Brain pericyte (primary cell): ENCODE results near the gene ALKBH1.
"Not testable (repeated sequence)": the region's sequence is repeated elsewhere in the genome, so short reads cannot be mapped to it uniquely, and the experiment has no call there.

ENCODE experiments used
- DNase-seq: peaks from one replicate; pipeline ENCODE4 v3.0.0-alpha.2; 2012; ENCODE audit warnings: low read depth, low spot score

ALKBH1 gene, protein sequence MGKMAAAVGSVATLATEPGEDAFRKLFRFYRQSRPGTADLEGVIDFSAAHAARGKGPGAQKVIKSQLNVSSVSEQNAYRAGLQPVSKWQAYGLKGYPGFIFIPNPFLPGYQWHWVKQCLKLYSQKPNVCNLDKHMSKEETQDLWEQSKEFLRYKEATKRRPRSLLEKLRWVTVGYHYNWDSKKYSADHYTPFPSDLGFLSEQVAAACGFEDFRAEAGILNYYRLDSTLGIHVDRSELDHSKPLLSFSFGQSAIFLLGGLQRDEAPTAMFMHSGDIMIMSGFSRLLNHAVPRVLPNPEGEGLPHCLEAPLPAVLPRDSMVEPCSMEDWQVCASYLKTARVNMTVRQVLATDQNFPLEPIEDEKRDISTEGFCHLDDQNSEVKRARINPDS

DNA sequence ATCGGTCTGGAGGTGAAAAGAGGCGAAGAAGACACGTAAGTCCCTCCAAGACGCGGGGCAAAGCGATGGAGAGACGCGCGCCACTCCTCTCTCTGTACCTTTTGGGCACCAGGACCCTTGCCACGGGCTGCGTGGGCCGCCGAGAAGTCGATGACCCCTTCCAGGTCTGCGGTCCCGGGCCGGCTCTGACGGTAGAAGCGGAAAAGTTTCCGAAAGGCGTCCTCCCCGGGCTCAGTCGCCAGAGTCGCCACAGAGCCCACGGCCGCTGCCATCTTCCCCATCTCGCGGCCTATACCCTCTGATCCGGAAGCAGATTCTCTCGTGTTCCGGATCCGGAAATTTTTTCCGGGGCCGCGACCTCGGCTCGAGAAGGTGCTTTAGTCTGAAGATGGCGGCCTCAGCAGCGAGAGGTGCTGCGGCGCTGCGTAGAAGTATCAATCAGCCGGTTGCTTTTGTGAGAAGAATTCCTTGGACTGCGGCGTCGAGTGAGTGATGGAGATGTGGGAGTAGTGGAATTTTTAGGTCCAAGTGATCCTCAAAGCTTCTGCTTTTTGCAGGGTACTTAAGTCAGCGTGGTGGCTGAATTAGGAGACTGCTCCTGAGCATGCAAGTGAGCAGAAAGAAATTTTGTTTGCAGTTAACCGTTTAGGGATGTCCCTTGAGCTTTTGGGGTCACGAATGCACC lies at the start of gene ALKBH1, which contains the start of gene SLIRP:
Gene ALKBH1 (minus strand): TSS at position 300 of the 685 bp plus-strand sequence. CDS start 19 bp downstream, at position 281.
Gene SLIRP (plus strand): TSS at position 380 of the 685 bp plus-strand sequence. CDS start 9 bp downstream, at position 389.
- peak; percentile 17 for DNase-seq

DNA sequence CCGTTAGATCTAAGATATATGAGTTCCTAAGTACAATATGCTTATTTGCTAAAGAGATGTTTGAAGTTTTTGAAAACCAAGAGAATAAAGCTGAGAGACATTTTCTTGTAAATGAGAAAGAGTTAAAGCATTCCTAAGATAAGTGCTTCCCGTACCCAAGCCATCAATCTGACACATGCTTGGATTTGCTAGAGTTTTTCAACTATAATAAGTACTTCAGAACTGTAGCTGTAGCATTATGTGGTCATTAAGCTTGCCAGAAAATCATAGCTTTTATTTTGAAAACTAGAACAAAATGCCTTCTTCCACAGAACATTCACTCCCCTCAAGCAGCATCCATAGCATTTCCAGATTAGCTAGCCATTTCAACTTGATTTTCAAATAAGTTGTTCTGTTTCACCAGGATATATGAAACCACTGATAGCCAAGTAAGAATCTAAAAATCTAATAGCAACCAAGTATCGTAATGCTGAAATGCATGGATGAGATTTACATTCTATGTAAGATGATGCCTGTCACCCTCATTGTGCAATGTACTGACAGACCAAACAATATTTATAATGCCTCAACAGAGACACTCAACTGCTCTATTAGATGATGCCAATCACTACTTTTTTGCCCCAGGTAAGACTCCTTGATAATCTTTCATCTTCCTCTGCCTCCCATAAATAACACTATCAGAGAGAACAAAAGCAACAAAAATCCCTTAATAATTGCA lies 45.1 kb upstream of the ALKBH1 start:
- no peak for DNase-seq

DNA sequence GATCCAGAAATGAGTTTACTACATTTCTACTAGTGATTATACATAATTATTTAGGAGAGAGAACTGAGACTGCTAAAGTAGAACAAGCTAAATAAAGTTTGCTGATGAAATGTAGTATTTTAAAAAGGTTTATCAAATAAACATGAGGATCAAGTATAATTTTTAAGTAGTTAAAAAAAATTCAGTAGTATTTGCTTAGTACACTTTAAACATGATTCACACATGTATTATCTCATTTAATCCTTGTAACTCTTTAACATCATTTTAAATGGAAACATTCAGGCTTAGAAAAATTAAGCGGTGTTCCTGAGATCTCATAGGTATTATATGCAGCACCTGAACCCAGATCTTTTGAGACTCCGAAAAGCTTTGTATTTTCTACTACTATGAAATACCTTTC lies 44.4 kb upstream of the ALKBH1 start:
- no peak for DNase-seq

DNA sequence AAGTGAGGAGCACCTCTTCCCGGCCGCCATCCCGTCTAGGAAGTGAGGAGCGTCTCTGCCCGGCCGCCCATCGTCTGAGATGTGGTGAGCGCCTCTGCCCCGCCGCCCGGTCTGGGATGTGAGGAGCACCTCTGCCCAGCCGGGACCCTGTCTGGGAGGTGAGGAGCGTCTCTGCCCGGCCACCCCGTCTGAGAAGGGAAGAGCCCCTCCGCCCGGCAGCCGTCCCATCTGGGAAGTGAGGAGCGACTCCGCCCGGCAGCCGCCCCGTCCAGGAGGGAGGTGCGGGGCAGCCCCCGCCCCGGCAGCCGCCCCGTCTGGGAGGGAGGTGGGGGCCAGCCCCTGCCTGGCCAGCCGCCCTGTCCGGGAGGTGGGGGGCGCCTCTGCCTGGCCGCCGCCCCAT lies 39.6 kb upstream of the ALKBH1 start:
- DNase-seq = not testable (repeated sequence)

DNA sequence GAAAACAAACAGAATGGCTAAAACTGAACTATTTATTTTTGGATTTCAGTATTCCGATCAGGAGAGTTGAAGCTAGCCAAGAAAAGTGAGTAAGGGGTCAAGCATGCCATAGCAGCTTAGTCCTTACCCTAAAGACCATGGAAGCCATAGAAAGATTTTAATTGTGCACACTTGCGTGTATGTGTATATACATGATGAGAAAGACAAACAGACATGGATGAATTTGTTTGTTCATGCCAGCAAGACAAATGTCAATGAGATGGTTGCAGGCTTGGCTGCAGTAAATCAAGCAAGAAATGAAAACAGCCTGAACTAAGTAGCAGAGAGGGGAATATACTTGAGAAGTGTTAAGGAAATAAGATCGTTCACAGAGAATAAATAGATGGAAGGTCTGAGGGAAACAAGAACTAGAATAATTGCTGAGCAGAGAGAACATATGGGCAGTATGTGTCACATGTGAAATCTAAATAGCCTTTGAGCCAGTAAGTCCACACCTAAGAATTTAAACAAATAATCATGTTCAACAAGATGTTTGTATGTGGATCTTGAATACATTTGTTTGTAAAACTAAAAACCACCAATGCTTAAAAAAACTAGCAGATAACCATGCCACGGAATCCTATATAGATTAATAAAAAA lies 38.4 kb upstream of the ALKBH1 start:
- DNase-seq = no peak

DNA sequence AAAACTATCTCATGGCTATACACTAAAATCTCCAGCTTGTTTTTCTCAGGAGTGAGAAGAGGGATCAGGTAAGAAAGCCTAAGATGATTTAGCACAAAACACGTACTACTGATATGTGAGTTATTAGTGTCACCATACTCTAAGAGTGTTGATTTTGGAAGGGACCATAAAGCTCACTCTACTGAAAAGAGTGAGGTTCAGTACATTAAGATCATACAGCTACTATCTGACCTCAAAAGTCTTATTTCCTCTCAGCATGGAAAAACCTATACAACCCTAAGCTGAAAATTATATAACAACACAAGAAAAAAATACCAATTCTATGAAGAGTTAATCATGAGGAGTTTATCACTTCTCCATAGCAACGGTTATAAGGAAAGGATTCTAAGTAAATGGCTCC lies 33.6 kb upstream of the ALKBH1 start:
- no peak for DNase-seq

DNA sequence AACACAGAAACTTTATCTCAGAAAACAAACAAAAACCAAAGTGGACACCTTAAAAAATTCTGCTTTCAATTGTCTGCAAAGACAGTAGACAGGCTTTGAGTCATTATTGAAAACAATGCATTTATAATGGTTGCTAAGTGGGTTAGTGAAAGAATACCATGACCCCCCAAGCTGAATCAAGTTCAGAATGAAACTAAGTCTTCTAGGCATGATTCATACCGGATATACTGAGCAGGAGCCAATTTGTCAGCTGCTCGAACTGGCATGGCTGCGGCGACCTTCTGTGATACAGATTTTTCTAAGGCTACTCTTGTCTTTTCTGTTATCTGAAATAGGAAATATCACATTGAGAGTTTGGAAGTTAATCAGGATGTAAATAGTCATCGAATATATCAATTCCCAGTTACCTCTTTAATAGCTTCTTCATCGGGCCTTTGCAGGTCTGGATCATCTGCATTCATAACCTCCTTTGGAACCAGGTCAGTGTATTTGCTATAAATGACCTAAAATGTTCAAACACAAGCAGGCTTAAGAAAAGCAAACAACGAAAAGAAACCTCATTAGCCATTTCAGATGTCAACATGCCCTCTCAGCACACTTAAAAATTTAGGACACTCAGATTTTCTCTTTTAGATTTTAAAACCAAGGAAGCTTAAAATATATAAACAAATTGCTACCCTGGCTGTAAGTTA lies 30.9 kb upstream of the ALKBH1 start:
- DNase-seq = no peak

DNA sequence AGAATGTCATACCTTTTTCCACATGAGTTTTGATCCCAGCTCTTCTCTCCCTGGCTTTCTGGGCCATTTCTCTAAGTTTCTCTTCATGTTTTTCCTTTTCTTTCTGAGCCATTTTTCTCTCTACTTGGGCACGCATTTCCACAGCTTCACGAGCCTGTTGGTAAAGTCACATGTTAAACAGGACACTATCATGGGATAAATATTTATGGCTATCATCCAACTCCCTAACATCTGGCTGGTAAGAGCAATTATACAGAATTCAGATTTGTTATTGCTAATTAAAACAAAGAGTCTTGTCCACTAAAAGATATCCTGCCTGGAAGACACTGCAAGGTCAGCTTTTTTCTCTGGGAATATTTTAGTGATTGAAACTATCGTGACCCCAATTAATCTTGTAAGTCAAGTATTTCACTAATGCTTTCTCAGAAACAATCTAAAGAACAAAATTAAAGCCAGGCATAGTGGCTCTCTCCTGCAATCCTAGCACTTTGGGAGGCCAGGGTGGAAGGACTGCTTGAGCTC lies 23.2 kb upstream of the ALKBH1 start:
- DNase-seq = no peak

DNA sequence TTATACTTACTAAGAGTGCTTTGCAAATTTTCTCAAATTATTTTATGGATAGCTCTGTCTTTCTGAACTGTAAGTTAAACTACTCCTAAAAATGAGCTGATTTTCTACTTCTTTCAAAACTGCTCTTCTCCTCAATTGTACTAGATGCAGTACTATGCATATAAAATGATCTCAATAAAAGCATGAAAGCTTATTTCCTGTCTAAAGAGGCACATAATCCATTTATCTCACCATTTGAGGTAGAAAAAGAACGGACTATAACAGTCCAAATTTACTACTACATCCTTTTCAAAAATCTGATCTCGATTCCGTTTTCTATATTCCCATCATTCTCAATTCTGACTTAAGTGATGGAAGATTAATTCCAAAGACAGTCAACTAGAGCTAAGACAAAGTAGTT lies 14.5 kb upstream of the ALKBH1 start:
- no peak for DNase-seq

DNA sequence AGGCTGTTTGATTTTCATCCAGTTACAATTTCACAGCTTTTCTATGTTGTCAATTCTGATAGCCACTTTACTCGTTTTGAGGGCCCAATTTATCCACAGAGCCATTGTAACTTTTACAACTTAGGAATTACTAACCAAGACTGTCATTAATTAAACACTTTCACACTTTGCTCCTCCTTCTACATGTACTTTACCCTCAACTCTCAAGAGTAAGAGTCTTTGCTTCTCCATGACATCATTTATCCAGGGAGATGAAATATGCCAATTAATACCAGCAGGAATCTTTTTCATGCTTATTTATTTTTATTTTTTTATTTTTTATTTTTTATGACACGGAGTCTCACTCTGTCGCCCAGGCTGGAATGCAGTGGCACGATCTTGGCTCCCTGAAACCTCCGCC lies 13.6 kb upstream of the ALKBH1 start:
- DNase-seq = no peak

DNA sequence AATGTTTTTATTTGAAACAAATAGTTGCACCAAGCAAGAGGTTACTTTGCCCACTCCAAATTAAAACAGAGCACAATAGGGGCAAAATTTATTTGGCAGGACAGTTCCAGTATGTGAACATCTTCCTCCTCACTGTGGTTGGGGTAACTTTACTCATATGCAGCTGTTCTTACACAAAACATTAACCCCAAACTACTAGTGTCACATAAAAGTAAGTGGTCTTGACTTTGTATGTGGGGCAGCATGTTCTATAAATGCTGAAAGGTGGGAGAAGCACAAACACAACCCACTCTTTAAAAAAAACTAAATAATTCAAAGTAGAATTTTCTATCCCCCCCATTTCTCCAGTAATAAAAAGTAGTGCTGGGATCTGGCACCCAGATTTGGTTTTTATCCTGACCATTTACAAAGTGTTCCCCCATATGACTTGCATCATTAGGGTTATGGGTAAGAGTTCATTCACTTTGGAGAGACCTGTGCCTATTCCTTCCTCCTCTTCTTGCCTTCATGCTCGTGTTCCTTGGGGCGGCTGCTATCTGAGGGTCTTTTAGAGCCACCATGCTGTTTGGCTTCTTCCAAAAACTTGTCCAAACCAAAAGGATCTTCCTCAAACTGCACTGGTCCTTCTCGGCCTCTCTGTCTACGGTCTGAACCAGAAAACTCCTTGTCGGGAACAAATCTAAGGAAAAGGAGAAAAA lies 9.9 kb upstream of the ALKBH1 start:
- DNase-seq = no peak

DNA sequence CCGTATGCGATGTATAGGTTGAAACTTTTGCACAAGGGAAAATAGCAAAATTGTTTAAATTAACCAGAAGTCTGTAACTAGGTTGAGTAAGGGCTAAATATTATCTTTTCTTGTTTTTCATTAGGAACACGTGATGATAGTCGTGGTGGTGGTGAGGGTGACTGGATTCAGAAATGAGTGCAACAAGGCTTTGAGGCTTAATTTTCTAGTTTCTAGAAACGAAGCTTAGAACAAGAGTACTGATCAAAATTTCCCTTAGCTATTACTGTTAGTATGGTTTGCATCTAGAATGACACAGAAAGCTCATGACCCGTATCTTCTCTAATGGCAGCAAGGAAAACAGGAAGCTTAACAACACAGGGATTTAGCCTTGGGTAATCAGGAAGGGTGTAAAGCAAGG lies 7.1 kb upstream of the ALKBH1 start:
- no peak for DNase-seq

DNA sequence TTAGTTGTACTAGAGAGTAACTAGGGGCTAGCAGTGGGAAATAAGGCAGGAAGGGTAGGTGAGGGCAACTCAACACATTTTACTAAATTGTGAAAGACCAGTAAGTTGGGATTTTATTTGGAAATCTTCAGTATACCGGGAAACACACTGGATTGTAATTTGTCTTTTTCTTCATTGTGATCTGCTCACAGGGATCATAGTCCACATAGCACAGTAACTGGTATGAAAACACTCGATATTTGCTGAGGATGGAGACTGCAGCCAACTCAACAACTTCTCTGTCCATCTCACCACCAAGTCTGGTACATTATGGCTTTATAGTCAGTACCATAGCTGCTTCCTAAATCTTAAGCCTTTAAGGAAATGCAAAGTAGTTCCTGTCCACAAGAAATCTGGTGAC lies 2.5 kb upstream of the ALKBH1 start:
- DNase-seq = no peak

DNA sequence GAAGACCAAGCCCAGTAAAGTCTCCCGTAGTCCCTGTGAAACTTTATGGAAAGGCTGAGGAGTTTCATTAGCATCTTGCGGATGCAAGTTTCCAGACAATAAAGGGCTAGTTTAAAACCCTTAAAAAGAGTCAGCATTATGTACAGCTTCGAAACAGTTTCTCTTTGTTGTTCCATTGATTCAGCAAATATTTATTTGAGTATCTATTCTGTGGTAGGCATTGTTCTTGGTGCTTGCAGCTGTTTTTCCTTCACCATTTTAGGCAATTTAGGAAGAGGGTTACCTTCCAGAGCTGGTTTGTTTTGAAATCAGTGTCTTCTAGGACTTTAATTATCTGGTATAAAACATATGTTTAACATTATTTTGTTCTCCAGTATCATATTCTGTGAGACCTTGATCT lies 1.6 kb upstream of the ALKBH1 start:
- no peak for DNase-seq

DNA sequence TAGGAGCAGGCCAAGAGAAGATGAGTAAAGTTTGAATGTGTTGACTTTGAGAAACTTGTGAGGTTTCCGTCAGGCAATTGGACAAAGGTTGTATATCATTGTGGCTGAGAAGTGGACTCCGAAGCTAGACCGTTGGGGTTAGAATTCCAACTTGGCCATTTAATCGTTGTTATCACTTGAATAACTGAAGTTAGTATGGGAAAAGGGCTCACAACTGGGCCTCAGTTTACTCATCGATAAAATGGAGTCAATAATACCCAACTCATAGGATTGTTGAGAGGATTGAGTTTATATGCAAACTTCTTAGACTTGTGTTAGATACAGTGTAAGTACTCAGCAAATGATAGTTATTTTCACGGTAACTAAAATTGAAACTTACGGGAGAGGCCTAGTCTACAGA lies 926 bp upstream of the ALKBH1 start:
- no peak for DNase-seq

DNA sequence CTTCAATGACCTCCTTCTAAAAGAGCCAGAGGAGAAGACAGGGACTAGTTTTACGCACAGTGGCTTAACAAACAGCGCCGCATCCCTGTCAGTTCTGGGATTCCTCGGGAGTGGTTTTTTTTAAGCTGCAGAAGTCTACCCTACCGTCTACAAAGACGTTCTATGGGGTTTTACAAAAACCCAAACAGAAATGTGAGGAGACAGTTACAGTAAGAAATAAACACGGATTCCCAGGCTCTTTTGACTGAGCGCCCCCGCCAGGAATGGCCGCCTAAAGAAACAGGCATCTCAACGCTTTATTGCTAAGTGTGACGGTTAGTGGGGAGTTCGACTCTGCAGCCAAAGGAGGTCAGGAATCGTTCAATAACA lies 484 bp downstream of the ALKBH1 start:
- DNase-seq = peak; percentile 7

DNA sequence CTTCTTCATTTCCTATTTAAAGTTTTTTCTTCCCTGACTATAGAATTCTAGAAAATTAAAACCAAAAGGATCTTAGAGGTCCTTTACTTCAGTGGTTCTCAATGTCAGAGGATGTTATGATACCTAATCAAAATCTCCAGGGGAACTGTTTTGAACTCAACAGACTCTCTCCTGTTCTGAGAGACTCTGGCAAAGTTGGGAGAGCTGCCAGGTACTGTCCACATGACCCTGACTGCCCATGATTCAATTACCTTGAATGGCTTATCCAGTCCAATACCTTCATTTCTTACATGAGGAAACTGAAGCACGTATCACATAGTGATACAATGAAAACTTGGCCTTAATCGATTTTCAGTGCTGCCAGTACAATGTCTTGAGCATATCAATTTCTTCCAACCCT lies 16.6 kb downstream of the ALKBH1 start:
- DNase-seq = no peak

DNA sequence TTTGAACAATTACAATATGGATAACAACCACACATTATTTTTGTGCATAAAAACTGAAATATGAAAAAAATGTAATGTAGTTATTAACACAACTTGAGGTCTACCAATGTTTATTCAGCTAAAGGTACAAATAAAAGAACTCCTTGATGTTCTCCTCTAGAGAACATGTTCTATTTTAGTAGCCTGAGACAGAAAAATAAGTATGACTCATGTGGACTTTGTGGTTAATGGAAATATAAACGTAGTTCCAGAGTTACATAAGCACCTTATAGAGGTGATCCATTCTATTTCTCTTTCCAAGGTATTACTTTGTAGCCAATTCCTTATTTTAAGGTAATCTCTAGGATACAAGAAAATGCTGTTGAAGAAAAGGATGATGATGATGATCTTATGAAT lies 25.7 kb downstream of the ALKBH1 start:
- no peak for DNase-seq

DNA sequence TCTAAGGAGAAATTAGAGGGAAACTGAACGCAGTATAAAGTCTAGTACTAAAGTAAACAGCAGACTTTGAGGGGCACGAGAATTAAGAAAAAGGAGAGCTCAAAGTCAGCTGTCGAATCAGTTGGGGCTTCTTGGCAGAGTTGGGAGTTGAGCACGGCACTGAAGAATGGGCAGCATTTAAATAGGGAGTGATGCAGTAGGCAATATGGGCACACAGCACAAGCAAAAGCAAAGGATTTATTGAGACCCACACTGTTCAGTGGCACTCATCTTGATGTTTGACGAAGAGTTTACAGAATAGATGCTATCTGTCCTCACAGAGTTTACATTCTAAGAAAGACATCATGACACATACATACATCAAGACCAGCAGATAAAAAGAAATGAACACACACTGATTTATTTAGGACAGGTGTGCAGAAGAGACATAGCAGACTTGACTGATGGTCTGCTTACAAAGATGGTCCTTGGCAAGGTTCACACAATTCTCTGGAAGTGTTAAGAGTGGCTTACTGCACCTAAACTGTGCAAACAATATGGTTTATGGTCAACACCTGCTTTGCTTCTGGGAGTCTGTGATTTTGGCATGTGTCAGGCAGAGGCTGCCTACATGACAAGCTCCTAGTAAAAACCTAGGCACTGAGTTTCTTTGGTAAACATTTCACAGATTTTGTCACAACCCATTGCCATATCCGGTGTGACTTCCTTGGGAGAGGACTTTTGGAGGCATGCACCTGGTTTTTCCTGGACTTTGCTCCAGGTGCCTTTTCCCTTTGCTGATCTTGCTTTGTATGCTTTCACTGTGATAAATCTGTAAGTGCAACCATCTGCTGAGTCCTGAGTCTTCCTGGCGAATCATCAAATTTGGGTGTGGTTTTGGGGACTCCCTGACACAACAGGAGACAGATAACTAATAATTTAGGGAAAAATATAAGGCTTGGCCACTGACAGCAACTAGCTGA lies 26.3 kb downstream of the ALKBH1 start:
- DNase-seq = no peak
